Lung microvascular endothelial cell (primary cell): ENCODE results near the gene NEK2. TPM values are rescaled to one million over a fixed set of nuclear protein-coding genes. Genes with fewer than 3 reads are reported as not detected.
"Not testable (repeated sequence)": the region's sequence is repeated elsewhere in the genome, so short reads cannot be mapped to it uniquely, and the experiment has no call there.

ENCODE experiments used
- DNase-seq, 2 donors: peaks; one replicate each; pipeline versions ENCODE4 v3.0.0 to v3.0.0-alpha.2; 2010; ENCODE audit warnings: low read depth in 2 of 2
- total RNA-seq: library from RNA; depleted of rRNA; stranded (reverse); fragments of >200 nt; gene quantifications from 2 replicates; pipeline ENCODE4 v1.2.1, GENCODE V29; 2014

NEK2 gene
- total RNA-seq, 1 donor from 2014 or later: 2.4 TPM

- no peak for DNase-seq
These were observed 23.1 kb downstream of the NEK2 start for GRCh38 chr1:211652371-211652770.

DNA sequence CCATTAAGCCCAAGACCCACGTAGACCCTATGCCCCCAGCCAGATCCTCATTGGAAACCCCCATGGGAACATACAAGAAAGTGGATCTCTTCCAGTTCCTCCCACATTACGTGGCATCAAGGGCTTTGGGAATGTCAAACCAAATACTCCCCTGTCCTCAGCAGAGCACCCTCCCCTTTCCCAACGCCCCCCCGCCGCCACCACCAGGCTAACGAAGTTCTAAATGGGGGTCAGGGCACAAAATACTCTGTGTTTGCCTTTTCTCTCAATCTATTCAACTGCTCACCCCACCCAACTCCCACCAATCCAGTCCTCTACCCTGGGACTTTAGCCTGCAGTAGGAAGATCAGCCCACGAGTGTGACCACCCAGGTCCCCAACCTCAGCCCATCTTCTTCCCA, 24.5 kb downstream of the NEK2 start:
- no peak for DNase-seq

DNA sequence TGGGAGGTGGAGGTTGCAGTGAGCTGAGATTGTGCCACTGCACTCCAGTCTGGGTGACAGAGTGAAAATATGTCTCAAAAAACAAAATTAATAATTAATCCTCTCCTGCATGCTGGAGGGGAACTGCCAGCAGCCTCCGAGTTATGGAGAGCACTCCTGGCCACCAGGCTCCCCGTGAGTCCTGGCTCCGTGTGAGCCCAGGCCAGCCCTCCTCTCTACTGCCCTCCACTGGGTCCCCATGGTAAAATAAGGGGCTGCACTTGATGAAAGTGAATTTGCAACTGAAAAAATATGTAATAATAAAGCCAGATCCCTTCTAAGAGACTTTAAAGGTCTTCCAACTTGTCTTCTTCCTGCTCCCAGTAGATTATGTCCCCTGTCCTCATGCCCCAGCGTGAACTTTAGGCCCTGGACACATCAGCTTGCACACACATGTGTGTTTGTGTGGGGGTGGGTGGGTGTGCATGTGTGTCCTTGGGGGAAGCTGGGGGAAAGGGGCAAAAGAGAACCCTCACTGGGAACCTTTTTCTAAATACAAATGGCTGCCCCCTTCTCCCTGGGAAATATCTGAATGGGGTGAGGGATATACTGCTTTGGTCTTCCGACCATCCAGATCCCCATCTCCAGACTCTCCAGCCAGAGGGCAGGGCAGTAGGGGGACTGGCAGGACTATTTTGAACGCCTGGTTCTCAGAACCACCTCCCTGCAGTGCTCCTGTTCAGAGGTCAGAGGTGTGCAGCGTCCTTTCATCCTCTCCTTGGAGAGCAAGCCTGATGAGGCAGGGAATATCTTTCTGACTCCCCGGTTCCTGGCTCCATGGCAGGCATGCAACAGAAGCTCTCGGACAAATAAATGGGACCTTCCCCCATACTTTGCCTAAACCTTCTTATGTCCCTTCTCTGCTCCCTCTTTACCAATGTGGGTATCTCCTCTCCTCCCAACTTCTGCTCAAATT, 26.2 kb downstream of the NEK2 start:
- DNase-seq: peak; percentile 67 to 88

DNA sequence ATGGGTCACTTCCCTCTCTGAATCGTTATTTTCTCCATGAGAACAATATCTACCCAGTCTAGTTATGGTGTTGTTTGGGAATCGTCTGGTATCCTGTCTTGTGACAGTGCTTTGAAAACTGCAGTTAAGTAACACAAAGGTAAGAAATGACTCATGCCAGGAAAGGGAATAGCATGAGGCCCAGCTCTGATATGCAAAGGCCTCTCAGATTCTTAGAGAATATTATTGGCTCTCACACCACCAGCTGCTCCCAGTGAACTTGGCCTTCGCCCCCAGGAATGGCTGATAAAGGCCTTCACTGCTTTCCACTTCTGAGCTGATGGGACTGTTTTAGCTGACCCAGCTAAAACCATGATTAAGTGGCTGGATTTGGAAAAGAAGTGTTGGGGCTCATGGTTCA, 27.1 kb downstream of the NEK2 start:
- peak; percentile 81 to 84 for DNase-seq

GRCh38 chr1:211647711-211648121, 27.7 kb downstream of the NEK2 start:
- no peak for DNase-seq

DNA sequence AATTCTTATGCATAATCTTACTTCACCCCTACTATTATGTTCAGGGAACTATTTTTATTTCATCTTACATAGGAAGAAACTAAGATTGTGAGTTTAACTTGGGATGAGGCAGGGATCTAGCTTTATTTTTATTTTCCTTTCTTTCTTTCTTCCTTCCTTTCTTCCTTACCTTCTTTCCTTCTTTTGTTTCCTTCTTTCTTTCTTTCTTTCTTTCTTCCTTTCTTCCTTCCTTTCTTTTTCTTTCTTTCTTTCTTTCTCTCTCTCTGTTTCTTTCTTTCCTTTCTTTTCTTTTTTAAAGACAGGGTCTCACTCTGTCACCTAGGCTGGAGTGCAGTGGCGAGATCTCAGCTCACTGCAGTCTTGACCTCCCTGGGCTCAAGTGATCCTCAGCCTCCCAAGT, 28.9 kb downstream of the NEK2 start:
- DNase-seq: no peak

DNA sequence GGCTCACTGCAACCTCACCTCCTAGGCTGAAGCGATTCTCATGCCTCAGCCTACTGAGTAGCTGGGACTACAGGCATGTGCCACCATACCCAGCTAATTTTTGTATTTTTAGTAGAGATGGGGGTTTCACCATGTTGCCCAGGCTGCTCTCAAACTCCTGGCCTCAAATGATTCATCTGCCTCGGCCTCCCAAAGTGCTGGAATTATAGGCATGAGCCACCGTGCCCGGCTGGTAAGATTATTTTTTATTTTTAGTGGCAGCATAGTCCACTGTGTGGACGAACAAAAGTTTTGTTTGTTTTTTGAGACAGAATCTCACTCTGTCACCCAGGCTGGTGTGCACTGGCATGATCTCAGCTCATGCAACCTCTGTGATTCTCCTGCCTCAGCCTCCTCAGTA, 29.8 kb downstream of the NEK2 start:
- not testable (repeated sequence) for DNase-seq

DNA sequence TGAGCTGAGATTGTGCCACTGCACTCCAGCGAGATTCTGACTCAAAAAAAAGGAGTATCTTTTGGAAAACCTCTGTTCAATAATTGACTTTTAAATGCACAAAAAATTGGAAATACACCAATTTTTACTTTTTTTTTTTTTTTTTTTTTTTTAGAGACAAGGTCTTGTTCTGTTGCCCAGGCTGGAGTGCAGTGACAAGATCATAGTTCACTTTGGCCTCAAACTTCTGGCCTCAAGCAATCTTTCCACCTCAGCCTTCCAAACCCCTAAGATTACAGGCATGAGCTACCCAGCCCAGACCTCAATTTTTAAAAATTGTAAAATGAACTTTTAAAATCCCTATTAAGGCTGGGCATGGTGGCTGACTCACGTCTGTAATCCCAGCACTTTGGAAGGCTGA, 30.8 kb downstream of the NEK2 start:
- DNase-seq: no peak

DNA sequence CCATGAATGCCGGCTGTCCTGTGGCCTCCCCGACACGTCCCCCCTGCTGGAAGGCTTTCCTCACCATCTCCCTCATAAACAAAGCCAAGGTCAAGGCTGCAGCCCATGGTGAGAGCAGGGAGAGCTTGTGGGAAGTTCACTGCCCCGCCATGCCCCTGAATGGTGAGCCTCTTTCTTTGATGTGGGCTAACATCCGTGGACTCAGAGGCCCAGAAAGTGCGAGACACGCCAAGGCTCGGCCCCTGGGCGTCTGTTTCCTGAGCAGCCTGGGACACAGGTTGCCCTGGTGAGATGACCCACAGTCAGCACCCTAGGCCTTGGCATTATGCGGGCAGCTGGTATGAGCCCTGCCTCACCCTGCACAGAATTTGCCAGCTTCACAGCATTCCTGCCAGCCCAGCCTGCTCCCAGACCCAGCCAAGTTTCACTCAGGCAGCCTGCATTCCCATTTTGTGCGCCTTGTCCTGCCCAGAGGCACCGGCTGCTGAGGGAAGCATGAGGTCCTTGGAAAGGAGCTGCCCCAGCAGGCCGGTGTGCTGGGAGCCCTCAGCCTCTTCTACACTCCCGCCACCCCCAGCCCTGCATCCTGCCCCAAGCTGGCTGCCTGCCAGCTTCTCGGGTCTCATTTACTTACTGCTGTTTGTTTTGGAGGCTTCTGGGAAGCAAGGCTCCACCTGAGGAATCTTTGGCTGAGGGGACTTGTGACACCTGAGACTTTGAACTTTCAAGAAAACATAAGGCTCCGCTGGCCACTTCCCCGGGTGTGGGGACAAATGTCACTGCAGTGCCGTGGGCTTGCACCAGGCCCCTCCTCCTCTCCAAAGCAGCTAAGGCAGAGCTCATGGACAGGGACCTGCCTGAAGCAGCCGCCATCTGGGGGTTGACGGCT, 31.9 kb downstream of the NEK2 start:
- DNase-seq: peak; percentile 26 to 30

- no peak for DNase-seq
These were observed 32.6 kb downstream of the NEK2 start for GRCh38 chr1:211642870-211643269.

DNA sequence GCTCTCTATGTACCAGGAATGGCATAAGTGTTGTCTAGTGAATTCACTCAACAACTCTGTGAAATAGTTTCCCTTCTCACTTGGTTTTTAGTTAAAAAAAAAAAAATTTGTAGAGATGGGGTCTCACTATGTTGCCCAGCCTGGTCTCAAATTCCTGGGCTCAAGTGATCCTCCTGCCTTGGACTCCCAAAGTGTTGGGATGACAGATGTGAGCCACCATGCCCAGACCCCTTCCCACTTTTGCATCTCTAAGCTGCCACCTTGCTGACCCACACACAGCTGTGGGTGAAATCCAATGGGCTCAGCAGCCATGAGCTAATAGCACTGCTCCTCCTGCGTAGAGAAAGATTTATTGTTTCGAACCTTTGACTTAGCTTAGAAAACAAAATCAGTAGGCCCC, 33.5 kb downstream of the NEK2 start:
- DNase-seq: no peak

GRCh38 chr1:211641044-211641800, 34.2 kb downstream of the NEK2 start:
- no peak for DNase-seq

DNA sequence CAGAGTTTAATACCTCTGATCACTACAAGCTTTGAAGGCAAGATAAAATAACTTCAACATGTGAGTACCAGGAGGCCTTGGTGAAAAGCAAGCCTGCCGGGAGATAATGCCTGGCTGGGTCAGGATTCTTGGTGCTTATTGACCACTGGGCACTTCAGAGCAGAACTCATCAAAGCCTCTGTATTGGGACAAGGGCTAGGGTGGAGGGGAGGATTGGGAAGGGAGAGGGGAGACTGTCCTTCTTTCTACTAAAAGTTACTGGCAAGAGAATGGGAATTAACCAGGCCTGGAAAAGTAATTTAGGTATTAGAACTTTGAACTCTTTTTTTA, 35.2 kb downstream of the NEK2 start:
- no peak for DNase-seq

DNA sequence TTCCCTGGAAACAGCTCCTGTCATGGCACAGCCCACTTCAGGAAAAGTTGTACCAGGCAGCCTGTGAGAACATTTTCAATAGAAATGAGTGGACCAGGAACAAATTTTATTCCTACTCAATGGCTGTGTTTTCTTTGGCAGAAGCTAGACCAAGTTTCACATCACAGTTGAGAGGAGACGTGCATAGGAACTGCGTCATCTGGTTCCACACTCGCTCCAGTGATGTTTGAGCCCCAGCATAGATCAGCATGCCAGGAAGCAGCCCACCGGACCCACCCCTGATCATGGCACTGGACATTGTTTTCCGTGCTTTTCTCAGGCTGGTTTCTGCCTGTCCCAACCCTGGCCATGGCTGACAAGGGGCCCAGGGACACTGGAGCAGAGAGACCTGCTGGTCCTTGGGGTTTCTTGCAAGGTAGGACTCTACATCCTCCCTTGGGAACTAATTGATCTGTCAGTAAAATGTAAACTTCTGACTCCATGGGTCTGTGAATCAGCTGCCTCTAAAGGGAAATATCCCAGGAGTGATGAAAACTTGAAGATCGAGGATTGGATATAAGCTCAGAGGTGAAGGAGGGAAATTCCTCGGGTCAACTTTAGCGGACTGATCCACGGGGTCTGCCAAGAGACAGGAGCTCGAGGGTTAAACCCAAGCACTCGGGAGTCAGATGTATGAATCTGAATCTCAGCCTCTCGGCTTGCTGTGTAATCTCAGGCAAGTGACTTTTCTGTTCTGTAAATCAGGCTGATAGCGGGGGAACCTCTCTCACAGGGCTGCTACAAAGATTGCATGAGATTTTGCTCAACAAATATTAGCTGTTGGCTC, 35.7 kb downstream of the NEK2 start:
- DNase-seq: peak; percentile 83 to 90

- DNase-seq: no peak
These were observed 36.7 kb downstream of the NEK2 start for GRCh38 chr1:211638689-211639101.

GRCh38 chr1:211638246-211638645, 37.2 kb downstream of the NEK2 start:
- no peak for DNase-seq

- DNase-seq: peak in 1 of 2 donors; percentile 67
These were observed 38.4 kb downstream of the NEK2 start for GRCh38 chr1:211637066-211637465.

DNA sequence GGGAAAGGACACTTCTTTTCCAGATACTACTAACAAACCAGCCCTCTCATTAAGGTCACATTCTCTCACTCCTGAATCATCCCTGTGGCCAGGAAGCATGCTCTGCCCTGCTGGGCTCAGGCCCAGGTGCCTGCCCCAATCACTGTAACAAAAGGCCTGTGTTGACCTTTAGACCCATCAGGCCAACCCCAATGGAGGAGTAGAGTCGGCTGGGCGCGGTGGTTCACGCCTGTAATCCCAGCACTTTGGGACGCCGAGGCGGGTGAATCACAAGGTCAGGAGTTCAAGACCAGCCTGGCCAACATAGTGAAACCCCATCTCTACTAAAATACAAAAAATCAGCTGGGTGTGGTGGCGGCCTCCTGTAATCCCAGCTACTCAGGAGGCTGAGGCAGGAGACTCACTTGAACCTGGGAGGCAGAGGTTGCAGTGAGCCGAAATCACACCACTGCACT, 38.8 kb downstream of the NEK2 start:
- peak; percentile 23 to 76 for DNase-seq

DNA sequence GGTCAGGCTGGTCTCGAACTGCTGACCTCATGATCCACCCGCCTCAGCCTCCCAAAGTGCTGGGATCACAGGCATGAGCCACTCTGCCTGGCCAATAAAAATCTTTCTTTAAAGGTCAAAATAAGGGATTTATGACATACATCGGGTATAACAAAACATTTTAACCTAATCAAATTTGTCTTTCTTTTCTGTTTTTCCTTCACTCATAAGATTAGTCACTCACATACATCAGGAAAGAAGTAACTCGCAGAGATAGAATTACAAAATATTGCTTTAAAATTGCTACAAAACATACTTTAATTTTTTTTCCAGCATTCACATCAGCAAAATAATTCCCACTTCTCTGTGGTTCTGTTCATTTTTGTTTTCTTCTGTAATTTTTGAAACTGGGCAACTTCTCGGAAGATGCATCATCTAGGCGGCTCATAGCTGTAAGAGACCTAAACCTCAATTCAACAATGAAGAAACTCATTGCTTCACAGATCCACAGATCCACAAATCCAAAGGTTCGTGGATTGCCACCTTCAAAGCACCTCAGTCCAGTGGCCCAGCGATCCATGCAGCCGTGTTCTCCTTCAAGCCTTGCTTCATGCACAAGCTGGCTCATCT, 39.7 kb downstream of the NEK2 start:
- DNase-seq: no peak

DNA sequence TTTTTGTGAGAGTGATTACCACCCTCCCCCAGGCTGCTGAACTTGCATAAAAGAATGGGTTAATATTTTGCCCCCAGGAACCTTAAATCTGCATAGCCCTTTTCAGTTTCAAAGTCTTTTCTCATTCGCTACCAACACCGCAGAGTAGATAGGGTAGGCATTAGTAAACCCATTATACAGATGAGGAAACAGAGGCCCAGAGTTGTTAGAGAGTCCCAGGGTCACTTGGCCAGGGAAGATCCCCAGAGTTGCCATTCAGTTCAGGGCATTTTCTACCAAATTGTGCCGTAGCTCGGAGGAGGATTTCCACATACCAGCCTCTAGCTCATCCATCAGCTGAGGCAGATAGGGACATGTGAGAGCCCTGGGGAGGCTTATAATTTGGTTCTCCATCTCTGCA, 40.5 kb downstream of the NEK2 start:
- no peak for DNase-seq
